GDM1 (cell line): ENCODE data around the gene SPOUT1.
"Not testable (repeated sequence)": the region's sequence is repeated elsewhere in the genome, so short reads cannot be mapped to it uniquely, and the experiment has no call there.

Experiments used
- DNase-seq: peaks from one replicate; lab custom pipeline; 2025; lab: John Stamatoyannopoulos, UW

SPOUT1 gene

DNA sequence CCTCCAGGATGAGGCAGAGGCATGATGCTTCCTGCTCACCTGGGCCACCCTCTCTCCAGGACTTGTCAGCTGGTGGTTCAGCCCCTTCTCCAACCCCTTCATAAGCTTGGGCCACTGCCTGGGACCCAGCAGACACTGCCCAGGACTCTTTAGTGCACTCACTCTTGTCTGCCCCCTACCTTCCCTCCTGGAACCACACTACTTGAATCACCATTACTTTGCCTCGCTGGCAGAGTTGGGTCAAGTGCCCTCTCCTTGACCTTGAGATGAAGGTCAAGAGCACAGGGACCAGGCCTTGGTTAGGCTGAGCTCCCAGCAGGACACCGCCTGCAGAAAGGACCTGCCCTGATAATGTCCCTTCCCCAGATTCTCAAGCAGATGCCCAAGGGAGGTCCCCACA lies 19.8 kb downstream of the SPOUT1 start:
- DNase-seq: no peak

DNA sequence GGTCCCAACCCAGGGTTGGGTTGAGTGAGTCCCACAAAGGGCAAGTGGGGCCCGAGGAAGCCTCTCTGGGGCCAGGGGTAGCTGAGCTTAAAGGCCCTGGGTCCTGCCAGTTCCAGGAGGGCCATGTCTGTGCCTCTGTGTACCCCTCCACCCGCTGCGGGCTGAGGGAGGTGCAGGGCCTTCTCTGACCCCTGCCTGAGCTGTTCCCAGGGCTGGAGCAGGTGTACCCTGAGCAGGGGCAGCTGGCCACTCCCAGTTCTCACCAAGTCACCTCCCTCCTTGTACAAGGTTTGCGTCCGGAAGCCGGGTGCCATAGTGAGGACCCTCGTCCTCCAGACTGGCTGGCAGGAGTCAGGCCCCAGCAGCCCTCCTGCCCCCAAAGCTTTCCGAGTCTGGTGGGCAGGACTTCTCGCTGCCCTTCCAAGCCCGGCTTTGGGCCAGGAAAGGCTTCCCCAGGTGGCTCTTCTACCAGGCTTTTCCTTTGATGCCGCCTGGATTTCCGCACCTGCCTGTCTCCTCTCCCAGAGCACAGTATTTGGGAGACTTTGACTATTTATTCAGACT lies 20.5 kb downstream of the SPOUT1 start:
- DNase-seq: no peak

DNA sequence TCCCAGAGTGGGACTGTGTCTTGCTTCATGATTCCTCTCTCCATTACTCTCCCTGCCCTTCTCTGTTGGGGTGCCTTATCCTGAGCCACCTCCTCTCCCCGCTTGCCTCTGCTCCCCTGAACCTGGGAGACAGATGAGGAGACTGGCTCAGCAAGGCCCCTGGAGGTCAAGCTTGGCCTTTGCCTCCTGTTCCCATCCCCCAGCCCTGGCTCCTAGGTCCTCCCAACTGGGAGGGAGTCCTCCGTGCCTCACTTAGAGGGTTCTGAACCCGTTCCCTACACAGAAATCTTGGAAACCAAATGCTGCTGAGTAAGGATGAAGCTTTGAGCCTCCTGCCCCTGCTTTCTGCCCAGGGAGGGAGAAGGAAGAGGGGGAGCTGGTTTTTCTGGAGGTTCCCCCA lies 21.1 kb downstream of the SPOUT1 start:
- no peak for DNase-seq

DNA sequence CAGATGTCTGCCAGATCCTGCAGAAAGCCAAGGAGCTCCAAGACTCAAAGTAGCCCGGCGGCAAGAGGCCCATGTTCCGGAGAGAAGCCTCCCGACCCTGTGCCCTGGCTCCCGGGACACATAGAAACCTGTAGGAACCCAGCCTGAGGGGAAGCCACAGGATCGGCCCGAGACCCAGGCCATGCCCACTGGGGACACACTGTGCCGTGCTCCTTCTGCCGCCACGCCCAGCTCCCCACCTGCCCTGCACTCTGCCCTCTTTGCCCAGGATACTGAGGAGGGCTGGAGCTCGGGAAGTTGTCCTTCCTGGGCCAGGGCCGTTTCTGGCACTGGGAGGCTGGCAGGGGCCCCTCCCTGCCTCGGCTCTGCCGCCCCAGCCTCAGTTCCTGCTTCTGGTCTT lies 21.8 kb downstream of the SPOUT1 start:
- DNase-seq: no peak

DNA sequence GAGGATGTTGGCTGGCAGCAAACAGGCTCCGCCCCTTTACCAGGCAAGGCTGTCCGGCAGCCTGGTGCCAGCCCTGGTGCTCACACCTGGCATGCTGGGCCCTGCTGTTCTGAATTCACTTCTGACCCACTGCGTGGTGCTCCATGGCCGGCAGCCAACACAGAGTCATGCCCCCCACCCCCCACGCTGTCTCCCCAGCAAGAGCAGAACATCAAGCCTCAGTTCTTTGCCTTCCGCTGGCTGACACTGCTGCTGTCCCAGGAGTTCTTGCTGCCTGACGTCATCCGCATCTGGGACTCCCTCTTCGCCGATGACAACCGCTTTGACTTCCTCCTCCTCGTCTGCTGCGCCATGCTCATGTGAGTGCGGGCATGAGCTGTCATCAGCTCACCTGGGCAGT lies 23.9 kb downstream of the SPOUT1 start:
- no peak for DNase-seq

DNA sequence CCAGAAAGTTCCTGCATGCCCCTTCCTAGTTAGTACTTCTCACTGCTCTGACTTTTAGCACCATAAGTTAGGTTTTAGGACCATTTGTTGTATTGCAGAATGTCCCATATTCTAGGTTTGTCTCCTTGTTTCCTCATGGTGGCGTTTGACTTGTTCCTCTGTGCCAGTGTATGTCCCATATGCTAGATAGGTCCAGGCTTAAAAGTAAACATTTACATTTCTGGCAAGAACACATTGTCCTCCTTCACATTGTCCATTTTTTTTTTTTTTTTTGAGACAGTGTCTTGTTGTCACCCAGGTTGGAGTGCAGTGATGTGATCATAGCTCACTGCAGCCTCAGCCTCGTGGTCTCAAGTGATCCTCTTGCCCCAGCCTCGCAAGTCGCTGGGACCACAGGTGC lies 27.1 kb downstream of the SPOUT1 start:
- no peak for DNase-seq

DNA sequence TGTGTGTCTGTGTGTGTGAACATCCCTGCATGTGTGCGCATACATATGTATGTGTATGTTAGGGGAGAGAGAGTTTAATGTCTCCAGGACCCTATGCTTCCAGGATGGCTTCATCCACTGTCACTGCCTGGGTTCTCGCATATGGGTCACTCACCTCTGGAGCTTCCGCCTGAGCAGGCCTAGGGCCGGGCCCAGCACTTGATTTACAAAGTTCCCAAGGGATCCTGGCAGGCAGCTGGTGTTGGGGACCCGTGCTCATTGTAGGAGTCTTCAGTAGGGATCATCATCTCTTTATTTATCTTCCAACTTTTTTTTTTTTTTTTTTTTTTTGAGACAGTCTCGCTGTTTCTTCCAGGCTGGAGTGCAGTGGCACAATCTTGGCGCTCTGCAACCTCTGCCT lies 29.5 kb downstream of the SPOUT1 start:
- no peak for DNase-seq

DNA sequence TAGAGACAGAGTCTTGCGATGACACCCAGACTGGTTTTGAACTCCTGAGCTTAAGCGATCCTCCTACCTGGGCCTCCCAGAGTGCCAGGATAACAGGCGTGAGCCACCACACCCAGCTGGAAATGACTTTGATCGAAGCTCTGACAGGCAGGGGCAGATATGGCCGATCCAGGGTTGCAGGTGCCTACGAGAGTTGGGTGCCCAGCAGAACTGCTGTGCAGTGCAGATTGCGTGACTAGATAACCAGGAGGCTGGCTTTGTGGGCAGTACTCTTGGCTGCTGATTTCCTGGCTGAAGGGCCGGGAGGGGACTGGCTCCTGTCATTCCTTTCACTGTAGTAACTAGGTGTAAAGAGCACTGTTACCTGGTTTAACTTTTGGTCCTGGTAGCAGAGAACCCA lies 30.7 kb downstream of the SPOUT1 start:
- no peak for DNase-seq

DNA sequence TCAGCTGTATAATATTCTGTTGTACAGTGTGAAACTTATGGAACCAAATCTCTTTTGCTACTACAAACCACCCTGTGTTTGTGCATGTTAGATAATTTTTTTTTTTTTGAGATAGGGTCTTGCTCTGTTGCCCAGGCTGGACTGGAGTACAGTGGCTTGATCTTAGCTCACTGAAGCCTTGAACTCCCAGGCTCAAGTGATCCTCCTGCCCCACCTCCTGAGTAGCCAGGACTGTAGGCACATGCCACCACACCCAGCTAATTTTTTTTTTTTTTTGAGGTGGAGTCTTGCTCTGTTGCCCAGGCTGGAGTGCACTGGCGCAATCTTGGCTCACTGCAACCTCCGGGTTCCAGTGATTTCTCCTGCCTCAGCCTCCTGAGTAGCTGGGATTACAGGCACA lies 34.6 kb downstream of the SPOUT1 start:
- DNase-seq: not testable (repeated sequence)

DNA sequence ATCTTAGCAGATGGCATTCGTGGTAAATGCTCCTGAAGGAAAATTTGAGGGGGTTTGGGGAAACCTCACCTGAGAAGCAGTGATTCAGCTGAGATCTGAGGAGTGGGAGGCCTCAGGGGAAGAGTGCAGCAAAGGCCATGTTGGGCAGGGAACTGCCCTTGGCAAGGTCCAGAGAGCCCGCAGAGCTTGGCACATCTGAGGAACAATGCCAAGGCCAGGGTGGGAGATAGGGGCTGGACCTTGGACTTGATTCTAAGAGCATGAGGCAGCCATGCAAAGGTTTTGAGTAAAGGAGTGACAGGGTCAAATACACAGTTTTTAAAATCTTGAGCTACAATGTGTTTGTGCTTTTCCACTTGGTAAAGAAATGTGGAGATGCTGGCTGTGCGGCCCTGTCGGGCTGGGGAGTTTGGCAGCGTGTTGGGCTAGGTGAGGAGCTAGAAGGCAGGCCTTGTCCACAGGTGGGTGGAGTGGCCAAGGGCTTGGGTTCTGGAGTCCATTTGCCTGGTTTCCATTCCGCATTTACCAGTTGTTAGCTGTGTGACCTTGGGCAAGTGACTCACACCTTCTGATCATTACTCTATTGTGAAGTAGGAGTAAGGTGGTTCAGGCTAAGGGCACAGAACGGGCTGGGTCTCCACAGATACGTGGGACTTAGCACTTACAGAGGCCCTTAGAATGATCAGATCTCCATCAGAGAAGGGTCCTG lies 36.5 kb downstream of the SPOUT1 start:
- no peak for DNase-seq

DNA sequence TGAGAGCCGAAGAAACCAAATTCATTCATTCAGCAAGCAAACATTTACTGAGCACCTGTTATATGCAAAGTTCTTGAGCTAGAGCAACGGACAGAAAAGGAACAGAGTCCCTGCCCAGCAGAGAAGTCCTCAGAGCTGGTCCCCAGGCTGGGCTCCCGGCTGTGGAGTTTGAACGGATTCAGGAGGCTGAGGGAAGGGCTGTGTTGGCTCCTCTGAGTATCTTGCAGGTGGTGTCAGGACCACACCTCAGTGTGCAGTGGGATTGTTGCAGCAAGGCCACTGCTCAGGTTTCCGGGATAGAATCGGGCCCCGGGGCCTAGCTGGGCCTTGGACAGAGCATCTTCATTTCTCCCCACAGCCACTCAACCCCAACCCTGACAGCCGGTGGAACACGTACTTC lies 37.5 kb downstream of the SPOUT1 start:
- no peak for DNase-seq

DNA sequence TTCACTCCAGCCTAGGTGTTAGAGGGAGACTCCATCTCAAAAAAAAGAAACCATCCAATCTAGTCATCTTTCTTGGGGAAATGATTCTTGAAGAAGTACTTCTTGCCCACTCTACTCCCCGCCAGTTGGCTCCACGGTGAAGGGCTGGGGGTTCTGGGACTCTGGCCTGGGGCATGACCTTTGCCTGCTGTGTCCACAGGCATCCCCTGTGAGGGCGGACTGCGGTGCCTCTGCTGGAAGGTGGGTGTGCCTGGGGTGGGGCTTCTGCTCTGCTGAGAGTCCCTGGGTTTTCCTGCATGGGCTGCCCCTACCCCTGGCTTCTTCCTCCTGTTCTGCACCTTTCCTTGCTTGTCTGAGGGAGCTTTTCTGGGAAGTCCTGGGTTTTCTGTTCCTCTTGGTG lies 39.1 kb downstream of the SPOUT1 start:
- DNase-seq: no peak

DNA sequence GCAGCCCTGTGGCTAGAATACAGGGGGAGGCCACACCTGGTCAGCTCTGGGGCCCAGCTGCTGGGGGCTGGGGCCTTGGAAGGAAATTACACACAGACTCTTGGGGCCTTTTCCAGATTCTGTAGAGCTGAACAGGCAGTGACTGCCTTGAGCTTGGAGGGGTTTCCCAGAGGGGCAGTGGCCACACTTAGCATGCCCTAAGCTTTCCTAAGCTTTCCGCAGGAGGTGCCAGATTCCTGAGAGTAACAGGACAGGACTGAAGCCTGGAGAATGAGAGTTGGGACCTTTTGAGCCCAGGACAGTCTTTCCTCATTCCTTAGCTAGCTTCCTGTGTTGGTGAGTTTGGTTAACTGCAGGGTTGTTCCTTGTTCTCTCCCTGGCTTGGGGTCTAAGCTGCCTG lies 41.1 kb downstream of the SPOUT1 start:
- no peak for DNase-seq

DNA sequence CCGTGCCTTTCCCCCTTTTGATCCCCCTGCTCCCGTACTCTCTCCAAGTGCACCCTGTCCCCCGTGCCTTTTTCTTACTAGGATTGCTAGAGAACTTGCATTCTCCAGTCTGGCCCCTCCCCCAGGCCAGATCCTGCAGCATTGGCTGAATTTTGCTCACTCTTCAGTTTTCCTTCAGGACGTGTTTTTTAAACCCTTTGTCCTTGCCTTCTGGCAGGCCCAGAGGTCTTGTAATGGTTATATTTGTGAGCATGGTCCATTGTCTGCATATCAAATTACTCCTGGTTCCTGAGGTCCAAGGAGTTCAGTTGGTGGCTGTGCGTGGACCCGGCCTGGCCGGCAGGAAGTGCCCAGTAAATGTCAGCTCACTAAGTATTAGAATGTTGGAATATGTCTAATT lies 41.9 kb downstream of the SPOUT1 start:
- DNase-seq: no peak

DNA sequence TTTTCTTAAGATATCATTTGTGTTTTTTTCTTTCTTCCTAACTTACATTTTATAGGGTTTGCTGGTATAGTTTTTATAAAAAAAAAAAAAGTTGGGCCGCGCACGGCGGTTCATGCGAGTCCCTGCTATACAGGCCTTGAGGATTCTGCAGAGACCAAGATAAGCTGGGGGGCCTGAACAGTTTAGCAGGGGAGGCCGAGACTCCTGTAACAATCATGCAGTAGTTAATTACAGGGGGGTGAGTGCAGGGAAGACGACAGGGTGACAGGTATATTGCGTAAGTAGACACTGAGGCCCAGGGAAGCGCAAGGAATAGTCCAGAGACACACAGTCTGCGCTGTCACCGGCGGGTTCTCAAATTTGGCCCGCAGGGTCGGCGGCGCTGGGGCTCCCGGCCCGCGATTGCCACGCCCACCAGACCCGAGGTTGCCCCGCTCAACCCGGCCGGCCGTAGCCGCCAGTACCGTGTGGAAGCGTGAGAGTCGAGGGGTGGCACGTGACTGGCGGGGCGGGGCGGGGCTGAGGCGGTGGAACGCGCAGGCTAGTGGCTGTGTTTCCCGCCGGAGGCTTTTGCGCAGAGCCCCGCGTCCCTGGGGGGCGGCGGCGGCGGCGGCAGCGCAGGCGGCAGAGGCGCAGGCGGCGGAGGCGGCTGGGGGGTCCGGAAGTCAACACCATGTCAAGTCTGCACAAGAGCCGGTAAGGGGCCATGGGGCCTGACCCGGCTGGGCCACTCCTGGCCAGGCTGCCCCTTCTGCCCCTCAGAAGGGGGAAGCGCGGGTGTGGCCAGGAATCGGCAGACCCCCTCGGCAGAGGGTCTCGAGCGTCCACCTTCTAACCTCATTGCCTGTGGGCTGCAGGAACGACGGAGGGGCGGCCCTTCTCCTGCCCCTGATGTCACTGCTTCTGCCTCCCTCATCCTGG lies 42.7 kb downstream of the SPOUT1 start, which contains the start of gene TBC1D13:
TBC1D13 (plus strand) TSS at position 573 of the 921 bp plus-strand sequence; CDS start at position 674, 101 bp downstream.
- peak; percentile 78 for DNase-seq

DNA sequence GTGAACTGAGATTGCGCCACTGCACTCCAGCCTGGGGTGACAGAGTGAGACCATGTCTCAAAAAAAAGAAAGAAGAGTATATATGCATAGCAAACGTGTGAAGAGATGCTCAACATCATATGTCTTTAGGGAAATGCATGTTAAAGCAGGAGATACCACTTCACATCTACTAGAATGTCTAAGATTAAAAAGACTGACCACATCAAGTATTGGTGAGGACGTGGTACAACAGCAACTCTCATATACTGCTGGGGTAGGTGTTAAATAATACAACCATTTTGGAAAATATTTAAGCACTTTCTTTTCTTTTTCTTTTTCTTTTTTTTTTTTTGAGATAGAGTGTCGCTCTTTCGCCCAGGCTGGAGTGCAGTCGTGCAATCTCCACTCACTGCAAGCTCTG lies 44.2 kb downstream of the SPOUT1 start:
- DNase-seq: no peak

DNA sequence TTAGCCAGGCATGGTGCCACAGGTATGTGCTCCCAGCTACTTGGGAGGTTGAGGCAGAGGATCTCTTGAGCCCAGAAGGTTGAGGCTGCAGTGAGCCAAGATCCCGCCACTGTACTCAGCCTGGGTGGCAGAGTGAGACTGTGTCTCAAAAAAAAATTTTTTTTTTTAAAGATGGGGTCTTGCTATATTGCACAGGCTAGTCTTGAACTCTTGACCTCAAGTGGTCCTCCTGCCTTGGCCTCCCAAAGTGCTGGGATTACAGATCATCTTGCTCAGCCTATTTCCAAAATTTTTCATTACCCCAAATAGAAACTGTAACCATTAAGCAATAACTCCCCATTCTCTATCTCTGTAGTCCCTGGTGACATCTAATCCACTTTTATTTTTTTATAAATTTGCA lies 46.9 kb downstream of the SPOUT1 start:
- DNase-seq: no peak

DNA sequence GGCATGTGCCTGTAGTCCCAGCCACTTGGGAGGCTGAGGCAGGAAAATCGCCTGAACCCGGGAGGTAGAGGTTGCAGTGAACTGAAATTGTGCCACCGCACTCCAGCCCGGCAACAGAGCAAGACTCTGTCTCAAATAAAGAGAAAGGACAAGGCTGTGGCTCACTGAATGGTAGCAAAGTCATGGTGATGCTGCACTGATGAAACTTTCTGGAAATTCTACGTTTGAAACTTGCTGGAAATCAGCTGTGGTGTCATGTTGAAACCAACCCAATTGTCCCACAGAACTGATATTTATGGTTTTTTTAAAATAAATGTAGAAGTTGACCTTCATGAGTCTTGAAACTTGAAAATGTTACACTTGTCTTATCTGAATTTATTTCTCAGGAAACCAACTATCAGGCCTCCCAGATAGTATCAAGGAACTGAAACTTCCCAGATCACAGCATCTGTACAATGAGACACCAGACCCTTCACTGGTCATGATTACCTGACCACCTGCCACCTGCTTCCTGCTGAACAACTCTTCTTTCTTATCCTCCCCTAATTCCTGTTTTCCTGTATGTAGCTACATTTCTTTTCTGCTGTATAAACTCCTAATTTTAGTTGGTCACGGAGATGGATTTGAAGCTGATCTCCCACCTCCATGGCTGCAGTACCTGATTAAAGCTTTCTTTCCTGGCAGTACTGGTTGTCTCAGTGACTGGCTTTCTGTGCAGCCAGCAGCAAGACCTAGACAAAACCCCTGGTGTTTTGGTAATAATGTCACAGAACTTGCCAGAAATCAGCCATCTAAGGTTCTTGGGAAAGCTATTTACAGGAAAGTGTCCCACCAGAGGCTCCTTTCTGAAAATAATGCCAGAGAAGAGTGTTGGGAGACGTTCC lies 48.2 kb downstream of the SPOUT1 start:
- DNase-seq: no peak

DNA sequence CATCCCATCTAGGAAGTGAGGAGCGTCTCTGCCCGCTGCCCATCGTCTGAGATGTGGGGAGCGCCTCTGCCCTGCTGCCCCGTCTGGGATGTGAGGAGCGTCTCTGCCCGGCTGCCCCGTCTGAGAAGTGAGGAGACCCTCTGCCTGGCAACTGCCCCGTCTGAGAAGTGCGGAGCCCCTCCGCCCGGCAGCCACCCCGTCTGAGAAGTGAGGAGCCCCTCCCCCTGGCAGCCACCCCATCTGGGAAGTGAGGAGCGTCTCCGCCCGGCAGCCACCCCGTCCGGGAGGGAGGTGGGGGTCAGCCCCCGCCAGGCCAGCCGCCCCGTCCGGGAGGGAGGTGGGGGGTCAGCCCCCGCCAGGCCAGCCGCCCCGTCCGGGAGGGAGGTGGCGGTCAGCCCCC lies 49.5 kb downstream of the SPOUT1 start:
- not testable (repeated sequence) for DNase-seq

DNA sequence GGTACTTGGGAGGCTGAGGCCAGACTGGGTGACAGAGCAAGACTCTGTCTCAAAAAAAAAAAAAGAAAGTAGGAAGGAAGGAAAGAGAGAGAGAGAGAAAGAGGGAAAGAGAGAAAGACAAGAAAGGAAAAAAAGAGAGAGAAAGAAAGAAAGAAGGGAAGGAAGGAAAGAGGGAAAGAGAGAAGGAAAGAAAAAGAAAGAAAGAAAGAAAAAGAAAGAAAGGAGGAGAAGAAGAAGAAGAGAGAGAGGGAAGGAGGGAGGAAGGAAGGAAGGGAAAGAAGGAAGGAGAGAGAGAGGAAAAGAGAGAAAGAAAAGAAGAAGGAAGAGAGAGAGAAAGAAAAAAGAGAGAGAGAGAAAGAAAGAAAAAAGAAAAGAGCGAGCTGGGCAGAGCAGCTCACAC lies 54.8 kb downstream of the SPOUT1 start:
- DNase-seq: no peak

DNA sequence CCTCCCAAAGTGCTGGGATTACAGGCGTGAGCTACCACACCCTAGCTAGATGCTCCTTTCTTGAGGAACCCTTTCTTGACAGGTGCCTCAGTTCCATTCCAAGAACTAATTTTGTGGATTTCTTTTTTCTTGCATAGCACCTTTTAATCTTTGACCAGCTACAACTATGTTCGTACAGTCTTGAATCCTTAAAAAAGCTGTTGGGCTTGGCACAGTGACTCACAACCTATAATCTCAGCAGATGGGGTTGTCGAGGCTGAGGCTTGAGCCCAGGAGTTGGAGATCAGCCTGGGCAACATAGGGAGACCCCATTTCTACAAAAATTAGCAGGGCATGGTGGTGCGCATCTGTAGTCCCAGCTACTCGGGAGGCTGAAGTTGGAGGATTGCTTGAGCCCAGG lies 56.5 kb downstream of the SPOUT1 start:
- no peak for DNase-seq
